ENCODE measurements around the gene SESN1. TPM values are rescaled to one million over a fixed set of nuclear protein-coding genes. Genes with fewer than 3 reads are reported as not detected.

Gene SESN1
- total RNA-seq, 1 donor from 2014 or later: 28.9 TPM

DNA sequence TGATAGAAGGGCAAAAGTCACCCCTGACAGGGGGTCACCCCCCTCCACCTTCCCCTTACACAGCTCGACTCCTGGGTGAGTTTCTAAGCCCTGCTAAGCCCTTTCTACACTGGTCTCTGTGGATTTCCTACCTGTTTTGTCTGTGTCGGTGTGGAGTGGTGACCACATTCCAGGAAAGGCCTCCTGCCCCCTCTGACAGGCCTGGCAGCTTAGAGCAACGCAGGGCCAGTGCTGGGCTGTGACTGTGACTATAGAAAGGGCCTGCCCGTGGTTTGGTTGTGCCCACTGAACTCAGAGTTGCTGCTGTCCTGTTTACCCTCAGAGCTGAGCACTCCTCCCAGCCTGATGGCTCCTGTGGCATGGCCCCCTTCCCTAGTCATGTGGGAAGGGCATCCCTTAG is 137.4 kb downstream of the SESN1 start:
- no peaks in the 10 kb centered on the region for H3K9me3 Mint-ChIP-seq
- TF ChIP-seq, protein P1, sequence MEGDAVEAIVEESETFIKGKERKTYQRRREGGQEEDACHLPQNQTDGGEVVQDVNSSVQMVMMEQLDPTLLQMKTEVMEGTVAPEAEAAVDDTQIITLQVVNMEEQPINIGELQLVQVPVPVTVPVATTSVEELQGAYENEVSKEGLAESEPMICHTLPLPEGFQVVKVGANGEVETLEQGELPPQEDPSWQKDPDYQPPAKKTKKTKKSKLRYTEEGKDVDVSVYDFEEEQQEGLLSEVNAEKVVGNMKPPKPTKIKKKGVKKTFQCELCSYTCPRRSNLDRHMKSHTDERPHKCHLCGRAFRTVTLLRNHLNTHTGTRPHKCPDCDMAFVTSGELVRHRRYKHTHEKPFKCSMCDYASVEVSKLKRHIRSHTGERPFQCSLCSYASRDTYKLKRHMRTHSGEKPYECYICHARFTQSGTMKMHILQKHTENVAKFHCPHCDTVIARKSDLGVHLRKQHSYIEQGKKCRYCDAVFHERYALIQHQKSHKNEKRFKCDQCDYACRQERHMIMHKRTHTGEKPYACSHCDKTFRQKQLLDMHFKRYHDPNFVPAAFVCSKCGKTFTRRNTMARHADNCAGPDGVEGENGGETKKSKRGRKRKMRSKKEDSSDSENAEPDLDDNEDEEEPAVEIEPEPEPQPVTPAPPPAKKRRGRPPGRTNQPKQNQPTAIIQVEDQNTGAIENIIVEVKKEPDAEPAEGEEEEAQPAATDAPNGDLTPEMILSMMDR (IDR thresholded peaks at IDR 0.05; ENCODE audit: unreplicated experiment): no peak
- DNase-seq (ENCODE audit: low spot score in 2 of 2, unreplicated experiment in 2 of 2): no peak
- H3K27me3 Mint-ChIP-seq (ENCODE audit: low read depth): no peaks in the 10 kb centered on the region
- H3K4me3 Mint-ChIP-seq: no peak overlapping the region
- no peak overlapping the region for H3K27ac Mint-ChIP-seq
- peaks cover 8% of the 10 kb centered on the region for H3K4me1 Mint-ChIP-seq
- H3K36me3 Mint-ChIP-seq: no peaks in the 10 kb centered on the region

DNA sequence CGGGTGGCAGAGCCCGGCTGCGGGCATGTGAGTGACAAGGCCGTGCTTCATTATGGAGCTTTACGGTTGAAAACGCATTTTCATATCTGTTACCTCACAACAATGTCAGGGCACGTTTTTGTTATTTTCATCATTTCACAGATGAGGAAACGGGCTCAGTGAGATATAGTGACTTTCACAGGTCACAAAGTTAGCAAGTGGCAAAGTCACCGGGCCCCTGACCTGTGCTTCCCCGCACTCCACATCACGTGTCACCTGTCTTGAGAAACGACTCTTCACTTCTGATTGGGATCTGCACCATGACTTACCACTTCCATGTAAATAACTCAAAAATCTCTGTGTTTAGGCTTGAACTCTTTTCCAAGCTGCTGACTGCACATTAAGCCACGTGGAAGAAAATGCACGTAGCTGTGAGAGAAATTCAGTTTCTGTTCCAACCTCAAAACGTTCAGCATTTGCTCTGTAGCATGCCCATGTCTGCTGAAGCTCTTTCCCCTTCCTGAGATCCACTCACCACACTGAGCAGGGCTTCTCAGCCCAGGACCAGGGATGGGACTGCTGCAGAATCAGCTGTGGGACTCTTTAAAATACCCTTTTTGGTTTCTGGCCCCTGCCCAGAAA is 139.2 kb downstream of the SESN1 start:
- Mint-ChIP-seq H3K36me3 (no peaks in the 10 kb centered on the region), H3K27ac (no peak overlapping the region), H3K4me1 (peaks cover 8% of the 10 kb centered on the region), H3K9me3 (no peaks in the 10 kb centered on the region), H3K27me3 (ENCODE audit: low read depth) (no peaks in the 10 kb centered on the region), H3K4me3 (no peak overlapping the region)
- TF ChIP-seq, protein P1 (IDR thresholded peaks at IDR 0.05; ENCODE audit: unreplicated experiment): no peak
- DNase-seq (ENCODE audit: low spot score in 2 of 2, unreplicated experiment in 2 of 2): no peak

DNA sequence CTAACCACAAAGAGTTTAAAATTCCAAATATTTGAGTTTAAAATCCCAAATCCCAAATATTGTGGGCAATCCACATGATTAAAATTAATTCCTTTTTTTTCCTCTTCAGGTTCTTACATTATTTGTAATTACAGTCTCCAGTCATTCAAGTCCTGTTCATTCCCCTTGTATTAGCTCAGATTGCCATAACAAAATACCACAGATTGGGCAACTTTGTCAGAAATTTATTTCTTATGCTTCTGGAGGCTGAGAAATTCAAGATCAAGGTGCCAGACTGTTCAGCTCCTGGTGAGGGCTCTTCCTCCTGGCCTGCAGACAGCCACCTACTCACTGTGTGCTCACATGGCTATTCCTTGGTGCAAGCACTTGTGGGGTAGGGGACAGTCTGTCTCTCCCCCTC is 141.0 kb downstream of the SESN1 start:
- TF ChIP-seq, protein P1 (IDR thresholded peaks at IDR 0.05; ENCODE audit: unreplicated experiment): no peak
- no peaks in the 10 kb centered on the region for H3K27me3 Mint-ChIP-seq (ENCODE audit: low read depth)
- no peaks in the 10 kb centered on the region for H3K9me3 Mint-ChIP-seq
- H3K36me3 Mint-ChIP-seq: no peaks in the 10 kb centered on the region
- no peak for DNase-seq (ENCODE audit: low spot score in 2 of 2, unreplicated experiment in 2 of 2)
- H3K27ac Mint-ChIP-seq: no peak overlapping the region
- peaks cover 12% of the 10 kb centered on the region for H3K4me1 Mint-ChIP-seq
- H3K4me3 Mint-ChIP-seq: no peak overlapping the region

DNA sequence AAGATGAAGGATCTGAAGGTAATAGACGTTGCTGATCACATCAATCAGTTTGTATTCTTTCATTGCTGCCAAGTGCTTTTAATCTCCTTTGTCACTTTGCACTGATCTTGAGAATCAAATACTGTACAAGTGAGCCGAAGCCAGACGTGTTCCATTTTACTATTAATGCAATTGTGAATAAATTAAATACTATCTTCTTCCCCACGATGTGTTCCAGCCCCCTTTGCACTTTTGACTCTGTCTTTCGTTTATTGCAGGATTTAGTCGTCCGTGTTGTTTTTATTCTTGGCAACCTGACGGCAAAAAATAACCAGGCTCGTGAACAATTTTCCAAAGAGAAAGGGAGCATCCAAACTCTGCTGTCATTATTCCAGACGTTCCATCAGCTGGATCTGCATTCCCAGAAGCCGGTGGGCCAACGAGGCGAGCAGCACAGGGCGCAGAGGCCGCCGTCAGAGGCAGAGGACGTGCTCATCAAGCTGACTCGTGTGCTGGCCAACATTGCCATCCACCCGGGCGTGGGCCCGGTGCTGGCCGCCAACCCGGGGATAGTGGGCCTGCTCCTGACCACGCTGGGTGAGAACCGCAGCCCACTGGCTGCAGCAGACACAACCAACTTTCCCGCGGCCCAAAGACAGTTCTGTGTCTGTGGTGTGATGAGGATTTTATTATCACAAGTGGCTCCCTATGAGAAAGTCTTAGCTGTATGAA is 141.7 kb downstream of the SESN1 start:
- no peak for DNase-seq (ENCODE audit: low spot score in 2 of 2, unreplicated experiment in 2 of 2)
- TF ChIP-seq, protein P1 (IDR thresholded peaks at IDR 0.05; ENCODE audit: unreplicated experiment): no peak
- H3K9me3 Mint-ChIP-seq: no peaks in the 10 kb centered on the region
- H3K36me3 Mint-ChIP-seq: no peaks in the 10 kb centered on the region
- no peak overlapping the region for H3K4me3 Mint-ChIP-seq
- peaks cover 19% of the 10 kb centered on the region for H3K4me1 Mint-ChIP-seq
- H3K27me3 Mint-ChIP-seq (ENCODE audit: low read depth): no peaks in the 10 kb centered on the region
- peak overlapping the region; percentile 19 for H3K27ac Mint-ChIP-seq

DNA sequence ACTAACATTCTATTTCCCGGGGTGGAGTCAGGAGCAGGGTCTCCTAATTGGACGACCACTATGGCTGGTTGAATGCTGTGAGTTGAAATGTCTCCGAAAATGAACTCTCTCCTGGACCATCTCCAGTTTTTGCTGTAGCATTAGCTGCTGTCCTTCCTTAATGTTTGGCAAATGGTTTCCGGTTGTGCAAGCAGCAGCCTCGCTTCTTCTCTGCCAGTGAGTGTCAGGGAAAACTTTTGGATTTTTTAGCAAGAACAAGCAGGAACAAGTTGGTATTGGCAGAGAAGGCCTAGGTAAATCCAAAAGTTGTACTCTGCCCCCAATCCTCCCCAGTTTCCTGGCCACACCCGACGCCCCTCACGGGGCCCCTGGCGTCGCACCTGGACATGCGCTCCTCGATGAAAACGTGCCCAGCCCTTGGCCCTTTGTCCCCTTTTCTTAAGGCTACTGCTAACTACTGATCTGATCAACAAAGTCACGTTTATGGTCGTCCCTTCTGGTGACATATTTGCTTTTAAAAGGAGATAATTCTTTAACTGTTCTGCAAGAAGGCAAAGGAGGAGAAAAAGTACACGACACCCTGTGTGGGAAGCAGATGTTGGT is 143.2 kb downstream of the SESN1 start:
- TF ChIP-seq, protein P1 (IDR thresholded peaks at IDR 0.05; ENCODE audit: unreplicated experiment): no peak
- Mint-ChIP-seq H3K36me3 (no peaks in the 10 kb centered on the region), H3K9me3 (no peaks in the 10 kb centered on the region), H3K4me3 (no peak overlapping the region), H3K27ac (no peak overlapping the region), H3K27me3 (ENCODE audit: low read depth) (no peaks in the 10 kb centered on the region), H3K4me1 (peaks cover 33% of the 10 kb centered on the region)
- DNase-seq (ENCODE audit: low spot score in 2 of 2, unreplicated experiment in 2 of 2): no peak
